Measurements from ENCODE around the gene IL18R1.
"Not testable (repeated sequence)": the region's sequence is repeated elsewhere in the genome, so short reads cannot be mapped to it uniquely, and the experiment has no call there.

Gene IL18R1, protein sequence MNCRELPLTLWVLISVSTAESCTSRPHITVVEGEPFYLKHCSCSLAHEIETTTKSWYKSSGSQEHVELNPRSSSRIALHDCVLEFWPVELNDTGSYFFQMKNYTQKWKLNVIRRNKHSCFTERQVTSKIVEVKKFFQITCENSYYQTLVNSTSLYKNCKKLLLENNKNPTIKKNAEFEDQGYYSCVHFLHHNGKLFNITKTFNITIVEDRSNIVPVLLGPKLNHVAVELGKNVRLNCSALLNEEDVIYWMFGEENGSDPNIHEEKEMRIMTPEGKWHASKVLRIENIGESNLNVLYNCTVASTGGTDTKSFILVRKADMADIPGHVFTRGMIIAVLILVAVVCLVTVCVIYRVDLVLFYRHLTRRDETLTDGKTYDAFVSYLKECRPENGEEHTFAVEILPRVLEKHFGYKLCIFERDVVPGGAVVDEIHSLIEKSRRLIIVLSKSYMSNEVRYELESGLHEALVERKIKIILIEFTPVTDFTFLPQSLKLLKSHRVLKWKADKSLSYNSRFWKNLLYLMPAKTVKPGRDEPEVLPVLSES

DNA sequence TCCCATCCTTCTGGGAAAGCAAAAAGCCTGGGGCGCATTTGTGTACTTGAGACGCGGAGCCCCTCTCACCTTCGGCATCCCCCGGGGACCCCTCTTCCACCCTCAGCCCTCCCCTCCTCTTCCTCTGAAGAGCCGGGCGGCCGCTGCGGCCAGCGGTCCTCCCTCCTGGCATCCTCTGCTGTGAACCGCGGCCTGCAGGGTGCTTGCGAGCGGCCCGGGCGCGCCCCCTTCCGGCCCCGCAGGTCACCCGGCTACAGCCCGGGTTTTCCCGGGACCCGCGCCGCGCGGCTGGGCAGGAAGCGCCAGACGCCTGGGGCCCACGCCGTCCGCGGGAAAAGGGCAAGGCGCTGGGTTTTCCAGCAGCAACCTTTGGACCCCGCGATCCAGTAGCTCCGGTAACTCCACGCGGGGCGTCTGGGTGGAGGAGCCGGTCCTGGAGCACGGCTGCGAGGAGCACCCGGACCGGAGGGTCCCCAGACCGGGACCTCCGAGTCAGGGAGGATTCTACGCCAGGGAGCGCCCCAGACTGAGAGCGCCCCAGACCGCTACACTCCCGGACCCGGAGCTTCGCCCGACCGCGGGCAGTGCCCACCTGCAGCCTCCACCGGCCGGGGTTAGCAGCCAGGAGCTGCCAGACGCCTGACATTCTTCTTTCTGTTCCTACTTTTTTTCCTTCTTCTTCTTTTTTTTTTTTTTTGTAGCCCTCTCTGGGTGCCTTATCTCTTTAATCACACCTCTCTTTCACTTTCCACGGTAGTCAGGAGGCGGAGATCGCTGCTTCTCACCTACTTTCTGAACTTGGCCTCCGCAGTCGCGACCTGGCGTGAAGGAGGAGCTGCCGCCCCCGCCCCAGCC is at the start of gene IL18R1:
Gene IL18R1 (plus strand): TSS at position 271 of the 855 bp plus-strand sequence. CDS start 6,865 bp downstream, outside the sequence.
- peak; percentile 81 for DNase-seq

DNA sequence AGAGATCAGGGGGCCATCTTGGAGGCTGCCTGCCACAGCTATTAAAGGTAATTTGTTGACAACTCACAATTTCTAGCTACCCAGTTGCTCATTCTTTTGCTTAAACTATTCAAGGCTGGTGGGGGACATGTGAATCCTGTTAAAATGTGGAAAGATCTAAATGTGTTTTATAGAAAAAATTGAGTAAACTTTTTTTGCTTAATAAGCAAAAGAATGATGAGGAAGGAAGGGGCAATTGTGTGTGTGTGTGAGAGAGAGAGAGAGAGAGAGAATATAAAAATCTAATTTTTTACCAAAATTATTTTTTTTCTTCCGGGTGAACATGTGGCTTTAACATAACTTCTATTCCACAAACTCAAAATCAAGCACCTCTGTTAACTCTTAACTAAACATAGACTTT is 49.5 kb upstream of the IL18R1 start:
- no peak for DNase-seq

DNA sequence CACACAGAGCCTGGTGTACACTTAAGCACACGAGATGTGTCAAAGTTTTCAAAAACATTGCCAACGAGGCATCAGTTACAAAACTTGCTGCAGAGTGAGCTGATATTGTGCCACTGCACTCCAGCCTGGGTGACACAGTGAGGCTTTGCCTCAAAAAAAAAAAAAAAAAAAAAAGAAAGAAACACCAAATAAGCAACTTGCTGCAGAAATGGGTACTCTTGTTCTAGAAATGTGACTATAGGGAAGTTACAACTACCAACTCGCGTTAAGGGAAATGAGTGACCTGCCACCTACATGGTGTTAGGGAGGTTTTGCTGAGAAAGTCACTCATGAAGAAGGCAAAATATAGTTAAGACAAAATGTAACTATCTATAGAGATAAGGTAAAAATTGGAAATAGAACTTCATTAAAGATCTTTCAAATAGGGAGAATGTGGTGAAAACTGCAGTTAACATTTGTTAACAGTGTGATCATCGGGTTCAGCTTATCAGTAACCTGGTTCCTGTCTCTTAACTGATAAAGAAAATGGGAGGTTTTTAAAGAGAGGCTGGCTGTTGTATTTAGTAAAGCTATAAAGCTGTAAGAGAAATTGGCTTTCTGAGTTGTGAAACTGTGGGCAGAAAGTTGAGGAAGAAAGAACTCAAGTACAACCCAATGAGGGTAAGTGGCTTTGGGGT is 44.5 kb upstream of the IL18R1 start, which contains the start of gene IL1RL1:
Gene IL1RL1 (plus strand): TSS at position 600 of the 677 bp plus-strand sequence. CDS start 26,702 bp downstream, outside the sequence.
- no peak for DNase-seq

DNA sequence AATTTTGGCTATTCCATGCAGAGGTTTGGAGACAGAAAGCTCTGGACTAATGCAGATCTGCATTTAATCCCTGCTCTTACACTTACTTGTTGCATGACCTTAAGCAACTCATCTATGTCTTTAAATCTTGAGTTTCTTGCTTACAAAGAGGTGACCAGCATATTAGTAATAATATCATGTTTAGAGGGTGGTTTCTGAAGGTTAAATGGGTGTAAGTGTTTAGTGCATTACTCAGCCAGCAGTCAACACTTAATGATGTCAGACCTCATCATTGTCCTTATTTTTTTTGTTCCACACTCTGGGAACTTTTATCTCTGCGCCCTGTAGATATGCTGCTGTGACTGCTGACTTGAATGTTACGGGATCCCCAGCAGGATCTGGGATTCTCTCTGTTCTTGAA is 42.6 kb upstream of the IL18R1 start:
- DNase-seq, result no peak

DNA sequence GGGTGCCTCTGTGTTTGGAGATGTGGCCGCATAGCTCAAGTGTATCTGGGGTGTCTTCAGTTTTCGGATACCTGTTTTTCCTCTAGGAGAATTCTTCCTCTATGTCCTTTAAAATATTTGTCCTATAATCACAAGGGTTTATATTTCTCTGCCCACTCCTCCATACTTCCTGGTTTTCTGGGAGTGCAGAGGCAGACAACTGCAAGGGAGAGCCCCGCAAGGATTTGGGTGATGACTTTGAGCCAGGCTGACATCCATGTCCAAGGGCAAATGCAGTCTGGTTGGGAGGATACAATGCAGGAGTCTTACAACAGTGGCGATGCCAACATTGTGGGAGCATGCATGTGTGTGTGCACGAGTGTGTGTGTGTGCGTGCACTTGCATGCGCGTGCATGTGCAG is 42.1 kb upstream of the IL18R1 start:
- no peak for DNase-seq

DNA sequence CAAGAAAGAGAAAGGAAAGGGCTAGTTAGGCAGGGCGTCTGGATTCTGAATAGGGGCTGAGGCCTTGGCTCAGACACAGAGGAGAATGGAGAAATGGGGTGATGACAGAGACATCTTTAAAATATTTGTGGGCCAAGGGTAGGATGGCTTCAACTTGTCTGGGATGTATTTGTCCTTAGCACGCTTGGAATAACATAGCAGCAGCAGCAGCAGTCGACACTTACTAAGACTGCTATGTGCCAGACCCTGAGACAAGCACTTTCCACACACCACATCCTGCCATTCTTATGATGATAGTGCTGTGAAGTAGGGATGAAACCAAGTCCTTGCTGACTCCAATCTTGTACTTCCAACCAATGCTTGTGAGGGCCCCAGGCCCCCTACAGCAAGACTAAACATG is 41.6 kb upstream of the IL18R1 start:
- DNase-seq, result no peak

DNA sequence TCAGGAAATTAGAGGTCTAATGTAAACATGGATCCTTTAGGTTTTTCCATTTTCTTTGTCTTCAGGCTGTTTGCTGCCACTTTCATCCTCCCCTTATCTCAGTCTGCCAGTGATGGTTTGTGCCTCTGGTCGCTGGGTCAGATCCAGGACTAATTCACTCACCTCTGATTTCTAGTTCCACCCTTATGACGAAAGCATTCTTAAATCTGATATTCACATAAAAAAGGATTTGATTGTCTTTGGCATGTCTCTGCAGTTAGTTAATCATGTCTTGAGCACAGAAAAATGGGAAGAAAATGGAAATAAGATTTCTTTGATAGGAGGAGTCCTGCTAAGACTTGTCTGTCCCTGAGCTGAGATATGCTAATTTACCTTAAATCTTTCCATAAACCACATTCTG is 39.7 kb upstream of the IL18R1 start:
- no peak for DNase-seq

DNA sequence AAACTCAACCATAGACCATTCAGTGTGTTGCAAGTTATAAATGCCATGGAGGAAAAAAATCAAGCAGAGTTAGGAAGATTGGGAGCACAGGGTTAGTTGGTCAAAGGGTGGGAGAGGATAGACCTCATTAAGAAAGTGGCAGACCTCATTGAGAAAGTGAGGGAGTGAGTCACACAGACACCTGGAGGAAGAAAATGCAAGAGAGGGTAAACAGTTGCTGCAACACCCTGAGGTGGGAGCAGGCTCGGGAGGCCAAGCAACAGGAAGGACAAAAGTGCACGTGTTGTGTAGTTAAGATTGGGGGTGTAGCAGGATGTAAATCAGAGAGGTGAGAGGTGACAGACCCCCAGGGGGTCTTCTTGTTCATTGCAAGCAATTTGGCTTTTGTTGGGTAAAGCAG is 37.9 kb upstream of the IL18R1 start:
- DNase-seq, result no peak

DNA sequence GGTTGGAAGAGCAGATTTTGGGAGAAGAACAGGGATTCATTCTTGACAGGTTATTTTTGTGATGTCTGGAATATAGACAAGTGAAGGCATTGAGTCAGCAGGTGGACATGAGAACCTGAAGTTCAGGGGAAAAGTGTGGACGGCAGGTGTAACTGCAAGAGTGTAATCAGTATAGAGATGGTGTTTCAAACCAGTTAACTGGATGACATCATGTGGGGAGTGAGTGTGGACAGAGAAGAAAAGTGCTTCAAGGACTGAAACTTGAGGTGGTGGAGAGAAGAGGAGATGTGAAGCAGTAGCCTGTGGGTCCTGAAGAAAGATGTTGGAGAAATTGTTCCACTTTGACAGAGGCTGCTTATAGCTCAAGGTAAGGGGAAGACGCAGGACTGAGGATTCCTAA is 37.2 kb upstream of the IL18R1 start:
- no peak for DNase-seq

DNA sequence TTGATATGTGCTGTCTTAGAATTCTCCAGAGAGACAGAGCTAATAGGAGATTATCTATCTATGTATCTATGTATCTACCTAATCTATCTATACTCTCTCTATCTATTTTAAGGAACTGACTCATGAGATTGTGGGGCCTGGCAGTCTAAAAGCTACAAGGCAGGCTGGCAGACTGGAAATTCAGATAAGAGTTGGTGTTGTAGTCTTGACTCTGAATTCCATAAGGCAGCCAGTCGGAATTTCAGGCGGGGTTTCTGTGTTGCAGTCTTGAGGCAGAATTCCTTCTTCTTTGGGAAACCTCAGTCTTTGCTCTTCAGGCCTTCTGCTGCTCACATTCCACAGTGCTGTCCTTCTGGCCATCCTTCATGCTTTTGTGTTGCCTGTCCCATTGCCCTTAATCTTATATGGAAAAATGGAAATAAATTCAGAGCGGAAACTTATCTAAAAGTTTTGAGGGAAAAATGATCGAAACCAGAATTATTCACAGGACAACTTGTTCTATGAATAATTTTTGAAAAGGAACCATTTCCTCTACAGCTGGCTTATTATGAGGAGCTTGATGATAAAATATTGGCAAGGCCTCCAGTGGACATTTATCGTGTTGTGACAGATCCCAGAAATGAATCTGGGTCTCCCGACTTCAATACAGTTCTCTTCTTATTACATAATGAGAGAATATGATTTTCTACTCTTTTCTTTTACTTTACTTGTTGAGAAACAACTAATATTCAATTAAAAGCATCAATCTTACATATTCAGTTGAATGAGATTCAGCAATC is 33.5 kb upstream of the IL18R1 start:
- DNase-seq, result no peak

DNA sequence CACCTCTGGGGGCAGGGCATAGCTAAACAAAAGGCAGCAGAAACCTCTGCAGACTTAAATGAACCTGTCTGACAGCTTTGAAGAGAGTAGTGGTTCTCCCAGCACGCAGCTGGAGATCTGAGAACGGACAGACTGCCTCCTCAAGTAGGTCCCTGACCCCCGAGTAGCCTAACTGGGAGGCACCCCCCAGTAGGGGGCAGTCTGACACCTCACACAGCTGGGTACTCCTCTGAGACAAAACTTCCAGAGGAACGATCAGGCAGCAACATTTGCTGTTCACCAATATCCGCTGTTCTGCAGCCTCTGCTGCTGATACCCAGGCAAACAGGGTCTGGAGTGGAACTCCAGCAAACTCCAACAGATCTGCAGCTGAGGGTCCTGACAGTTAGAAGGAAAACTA is 30.7 kb upstream of the IL18R1 start:
- DNase-seq, result not testable (repeated sequence)

DNA sequence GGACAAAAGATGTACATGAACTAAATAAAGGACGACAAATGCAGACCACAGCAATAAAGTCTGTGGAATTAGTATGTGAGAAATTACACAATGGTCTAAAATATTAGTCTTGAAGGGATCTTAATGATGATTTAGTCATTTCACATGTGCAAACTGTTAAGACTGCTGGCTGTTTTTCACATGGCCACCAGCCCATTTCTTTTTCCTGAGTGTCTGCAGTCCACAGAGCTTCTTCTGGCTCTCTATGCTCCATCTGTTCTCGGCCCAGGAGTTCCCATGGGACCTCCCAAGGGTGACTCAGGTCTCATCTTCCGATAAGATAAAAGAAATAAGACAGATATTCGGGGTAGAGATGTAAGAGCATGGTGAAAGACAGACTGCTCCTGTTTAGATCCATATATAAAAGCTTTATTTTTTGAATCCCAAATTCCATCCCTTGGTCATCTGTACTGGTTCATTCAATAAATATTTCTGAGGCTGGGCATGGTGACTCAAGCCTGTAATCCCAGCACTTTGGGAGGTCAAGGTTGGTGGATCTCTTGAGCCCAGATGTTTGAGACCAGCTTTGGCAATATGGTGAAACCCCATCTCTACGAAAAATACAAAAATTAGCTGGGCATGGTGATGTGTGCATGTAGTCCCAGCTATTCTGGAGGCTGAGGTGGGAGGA is 24.1 kb upstream of the IL18R1 start:
- no peak for DNase-seq

DNA sequence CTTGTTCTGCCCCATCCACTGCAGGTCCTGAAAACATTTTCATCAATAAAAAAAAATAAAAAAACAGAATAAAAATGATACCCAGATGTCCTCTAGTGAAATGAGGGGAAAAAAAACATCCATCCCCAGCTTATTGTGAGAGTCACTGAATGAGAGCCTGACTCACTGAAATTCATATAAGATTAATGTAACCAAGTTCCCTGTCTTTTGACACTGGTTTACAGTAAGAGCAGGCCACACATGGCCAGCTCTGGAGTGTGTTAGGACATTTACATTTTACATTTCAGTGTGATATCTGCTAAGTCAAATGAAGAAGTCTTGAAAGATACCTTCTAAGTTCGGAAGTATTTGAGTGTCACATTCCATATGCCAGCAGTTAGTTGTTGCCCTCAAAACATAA is 21.1 kb upstream of the IL18R1 start:
- DNase-seq, result no peak

DNA sequence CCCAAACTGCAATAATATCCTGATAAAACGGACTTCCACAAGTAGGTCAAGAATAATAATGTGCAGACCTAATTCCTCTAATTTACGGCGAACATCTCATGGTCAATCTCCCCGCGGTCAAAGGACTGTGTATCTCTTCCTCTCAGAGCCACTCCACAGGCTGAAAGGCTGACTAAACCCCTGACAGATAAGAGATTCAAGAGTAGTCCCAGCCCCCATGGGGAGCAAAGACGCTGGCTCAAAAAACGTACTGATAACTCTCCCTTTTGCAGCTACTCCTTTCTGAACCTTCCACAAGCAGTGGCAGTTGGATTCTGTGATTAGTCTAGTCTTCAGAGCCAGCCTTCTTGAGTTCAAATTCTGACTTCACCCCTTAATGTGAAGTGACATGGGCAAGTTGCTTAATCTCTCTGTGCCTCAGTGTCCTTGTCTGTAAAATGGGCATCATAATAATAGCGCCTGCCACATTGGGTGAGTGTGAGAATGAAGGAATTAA is 19.7 kb upstream of the IL18R1 start:
- DNase-seq, result no peak

DNA sequence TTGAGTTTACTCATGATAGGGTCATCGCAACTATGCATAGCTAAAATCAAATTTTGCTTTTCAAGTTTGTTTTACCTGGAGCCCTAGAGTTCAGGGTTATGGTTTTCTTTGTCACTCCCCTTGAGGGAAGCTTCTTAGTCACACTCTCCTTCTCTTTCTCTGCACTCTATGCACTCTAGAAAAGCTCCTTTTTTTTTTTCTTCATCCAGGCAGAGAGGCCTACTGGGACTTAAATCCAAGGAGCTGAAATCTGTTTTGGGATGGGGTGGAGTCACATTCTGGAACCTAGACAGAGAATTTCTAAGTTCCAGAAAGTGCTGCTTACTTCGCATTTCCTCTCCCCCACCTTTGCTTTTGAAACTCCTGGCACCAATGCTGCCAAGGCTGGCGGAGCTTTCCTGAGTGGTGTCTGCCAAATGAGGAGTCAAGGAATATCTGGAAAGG is 19.1 kb upstream of the IL18R1 start:
- no peak for DNase-seq

DNA sequence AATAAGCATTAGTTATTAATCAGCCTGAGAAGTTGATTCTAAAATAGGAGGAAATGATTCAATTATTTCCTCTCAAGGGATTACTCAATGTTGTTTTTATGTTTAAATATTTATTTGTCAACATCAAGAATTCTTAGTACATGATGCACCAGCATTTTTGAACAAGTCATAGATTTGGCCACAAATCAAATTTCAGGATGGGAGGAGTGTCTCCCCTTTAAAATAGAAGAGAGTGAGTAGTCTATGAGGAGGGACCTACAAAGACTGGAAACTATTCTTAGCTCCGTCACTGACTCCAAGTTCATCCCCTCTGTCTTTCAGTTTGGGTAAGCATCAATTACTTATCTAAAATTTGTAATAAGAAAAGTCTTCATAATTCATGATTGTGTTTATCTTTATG is 18.6 kb upstream of the IL18R1 start:
- DNase-seq, result no peak

DNA sequence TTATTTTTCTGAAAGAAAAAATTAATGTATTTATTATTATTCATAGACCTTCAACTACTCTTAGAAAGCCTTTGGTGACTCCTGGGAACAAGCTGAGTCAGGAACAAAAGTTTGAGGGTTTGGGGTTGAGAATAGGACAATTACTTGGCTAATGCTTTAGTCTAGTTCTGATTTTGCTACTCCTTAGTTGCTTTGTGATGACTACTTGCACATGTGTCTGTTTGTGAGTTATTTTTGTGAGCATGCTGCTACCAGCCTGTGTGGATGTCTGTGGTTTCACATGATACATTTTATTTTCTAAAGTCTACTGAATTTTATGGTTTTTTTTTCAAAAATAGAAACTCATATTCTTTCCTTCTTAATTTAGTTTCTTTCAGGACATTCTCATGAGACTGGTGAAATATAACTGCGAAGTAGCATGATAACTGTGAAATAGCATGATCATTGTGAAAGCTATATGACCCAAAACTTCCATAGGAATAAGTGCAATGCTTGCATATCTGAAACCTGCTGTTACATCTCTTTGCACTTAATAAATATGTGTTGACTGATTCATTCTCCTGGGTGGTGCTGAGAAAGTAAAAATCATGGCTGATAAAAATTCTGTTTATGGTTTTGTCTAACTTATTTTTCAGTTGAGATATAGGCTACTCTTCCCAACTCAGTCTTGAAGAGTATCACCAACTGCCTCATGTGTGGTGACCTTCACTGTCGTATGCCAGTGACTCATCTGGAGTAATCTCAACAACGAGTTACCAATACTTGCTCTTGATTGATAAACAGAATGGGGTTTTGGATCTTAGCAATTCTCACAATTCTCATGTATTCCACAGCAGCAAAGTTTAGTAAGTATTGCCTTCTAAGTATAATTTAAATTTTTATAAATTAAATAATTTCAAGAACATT is 17.9 kb upstream of the IL18R1 start:
- no peak for DNase-seq

DNA sequence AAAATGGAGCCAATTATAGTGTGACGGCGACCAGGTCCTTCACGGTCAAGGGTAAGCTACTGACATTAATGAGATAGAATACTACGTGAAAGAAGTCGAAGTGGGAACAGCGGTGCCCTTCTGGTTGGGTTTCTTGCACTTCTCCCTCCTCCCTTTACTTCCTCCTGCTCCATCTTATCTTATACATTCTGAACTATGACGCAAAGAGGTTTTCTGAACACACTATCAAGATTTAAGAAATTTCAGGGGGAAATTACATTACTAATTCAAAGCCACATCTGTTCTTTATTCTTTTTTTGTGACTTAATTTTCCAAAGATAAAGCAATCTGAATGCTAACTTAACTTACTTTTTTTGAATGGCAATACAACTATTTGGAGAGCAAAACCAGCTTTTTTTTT is 14.8 kb upstream of the IL18R1 start:
- DNase-seq, result no peak

DNA sequence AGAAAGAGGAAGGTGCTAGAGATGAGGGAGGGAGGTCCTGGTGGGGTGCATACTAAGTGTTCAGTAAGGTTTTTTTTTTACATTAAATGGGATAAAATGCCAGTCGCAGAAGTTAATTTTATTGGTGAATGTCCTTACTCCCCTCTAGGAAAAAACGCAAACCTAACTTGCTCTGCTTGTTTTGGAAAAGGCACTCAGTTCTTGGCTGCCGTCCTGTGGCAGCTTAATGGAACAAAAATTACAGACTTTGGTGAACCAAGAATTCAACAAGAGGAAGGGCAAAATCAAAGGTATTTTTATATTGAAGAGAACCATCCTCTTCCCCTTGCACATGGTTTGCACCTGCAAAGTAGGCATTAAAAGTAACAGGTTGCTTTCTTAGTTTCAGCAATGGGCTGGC is 12.7 kb upstream of the IL18R1 start:
- DNase-seq, result no peak

DNA sequence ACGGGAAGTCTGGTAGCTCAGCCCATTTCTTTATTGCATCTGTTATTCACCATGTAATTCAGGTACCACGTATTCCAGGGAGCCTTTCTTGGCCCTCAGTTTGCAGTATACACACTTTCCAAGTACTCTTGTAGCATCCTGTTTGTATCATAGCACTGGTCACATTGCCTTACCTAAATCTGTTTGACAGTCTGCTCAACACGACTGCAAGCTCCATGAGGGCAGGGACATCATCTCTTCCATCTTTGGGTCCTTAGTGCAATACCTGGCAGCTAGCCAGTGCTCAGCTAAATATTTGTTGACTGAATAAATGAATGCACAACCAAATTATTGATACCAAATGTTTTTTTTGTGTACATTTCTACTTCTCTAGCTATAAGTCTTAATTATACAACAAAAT is 11.2 kb upstream of the IL18R1 start:
- no peak for DNase-seq

Measured in stimulated activated CD8-positive, alpha-beta memory T cell treated with anti-CD3 and anti-CD28 coated beads, Interleukin-4, amount 100 ng/mL, for 48 hours (primary cell).